DOHH2 (cell line): ENCODE data around the gene CEP152.

Experiments used
- H3F3A ChIP-seq: fragments of 200-600 bp; sonication (generic), shearing (Covaris generic); 2 replicates; pipeline ENCODE4 v1.6.0; 2016; ENCODE audit warnings: antibody characterized with exemption, mild to moderate bottlenecking; ENCODE audit not compliant: control insufficient read depth, insufficient read depth
- H3K27ac ChIP-seq: fragments of 200-600 bp; sonication (generic); 2 replicates; pipeline ENCODE4 v1.5.1; 2014; ENCODE audit warnings: low read depth, mild to moderate bottlenecking, low read length, moderate library complexity
- H3K27me3 ChIP-seq: fragments of 200-600 bp; sonication (generic); 2 replicates; pipeline ENCODE4 v1.6.1; 2014; ENCODE audit warnings: mild to moderate bottlenecking, low read length, mixed read lengths; ENCODE audit not compliant: control insufficient read depth
- H3K36me3 ChIP-seq: fragments of 200-600 bp; sonication (generic); 2 replicates; pipeline ENCODE4 v1.6.1; 2014; ENCODE audit warnings: mild to moderate bottlenecking, low read length, moderate library complexity, mixed read lengths; ENCODE audit not compliant: control insufficient read depth
- H3K4me1 ChIP-seq: fragments of 200-600 bp; sonication (generic); 2 replicates; pipeline ENCODE4 v1.6.1; 2014; ENCODE audit warnings: mild to moderate bottlenecking, low read length, mixed read lengths; ENCODE audit not compliant: control insufficient read depth
- H3K4me2 ChIP-seq: fragments of 200-600 bp; sonication (generic); 2 replicates; pipeline ENCODE4 v1.6.0; 2014; ENCODE audit warnings: mild to moderate bottlenecking, low read length, moderate library complexity
- H3K4me3 ChIP-seq: fragments of 200-600 bp; sonication (generic); 2 replicates; pipeline ENCODE4 v1.5.1; 2014; ENCODE audit warnings: mild to moderate bottlenecking, low read length, mixed read lengths
- H3K79me2 ChIP-seq: fragments of 200-600 bp; sonication (generic); 2 replicates; pipeline ENCODE4 v1.6.1; 2014; ENCODE audit warnings: mild to moderate bottlenecking, low read length, mixed read lengths; ENCODE audit not compliant: control insufficient read depth
- H3K9me2 ChIP-seq: fragments of 200-600 bp; sonication (generic); replicated peaks from 2 replicates; pipeline ENCODE4 v1.6.1; 2014; ENCODE audit warnings: mild to moderate bottlenecking, low read length, mixed read lengths; ENCODE audit not compliant: control insufficient read depth
- H3K9me3 ChIP-seq: fragments of 200-600 bp; sonication (generic); 2 replicates; pipeline ENCODE4 v1.6.1; 2014; ENCODE audit warnings: antibody characterized with exemption, low read length, mixed read lengths; ENCODE audit not compliant: control insufficient read depth, insufficient read depth
- H4K20me1 ChIP-seq: fragments of 200-600 bp; sonication (generic); 2 replicates; pipeline ENCODE4 v1.6.0; 2014; ENCODE audit warnings: low read depth, mild to moderate bottlenecking, antibody characterized with exemption, low read length, moderate library complexity; ENCODE audit not compliant: control insufficient read depth, insufficient read depth
- EZH2phosphoT487 ChIP-seq: fragments of 200-600 bp; sonication (generic); IDR thresholded peaks from 2 replicates; pipeline ENCODE4 v1.6.1; 2017; ENCODE audit warnings: borderline replicate concordance, mild to moderate bottlenecking, antibody characterized with exemption, low read length, moderate library complexity, mixed read lengths
- TF ChIP-seq, protein P1 (sequence below): fragments of 200-600 bp; sonication (generic); IDR thresholded peaks from one replicate; pipeline ENCODE4 v1.5.1; 2014; ENCODE audit warnings: antibody characterized with exemption, mild to moderate bottlenecking, low read depth, low read length; ENCODE audit not compliant: poor library complexity, severe bottlenecking

CEP152 gene

DNA sequence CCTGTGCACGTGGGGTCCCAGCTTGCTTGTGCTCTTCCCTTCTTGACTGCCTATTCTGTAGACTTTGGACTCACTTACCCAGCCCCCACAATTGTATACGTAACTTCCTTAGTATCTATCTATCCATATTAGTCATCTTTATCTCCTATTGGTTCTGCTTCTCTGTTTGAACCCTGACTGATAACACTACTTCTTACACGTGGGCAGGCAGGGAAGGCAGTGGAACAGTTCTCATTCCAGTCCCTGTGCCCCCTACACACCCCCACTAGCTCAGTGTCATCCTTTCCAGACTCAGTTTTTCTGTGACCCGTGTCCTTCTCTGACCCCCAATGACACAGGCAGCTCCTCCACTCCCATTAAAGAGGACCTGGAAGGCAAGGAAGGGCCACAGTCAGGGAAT lies 91.2 kb downstream of the CEP152 start:
- Histone ChIP-seq H3K27me3 (no peaks in the 10 kb centered on the region), H3F3A (no peaks in the 10 kb centered on the region), H3K4me3 (no peak overlapping the region), H3K36me3 (no peaks in the 10 kb centered on the region), H3K9me3 (no peaks in the 10 kb centered on the region), H3K9me2 (no peaks in the 10 kb centered on the region), H3K4me2 (no peak overlapping the region), H3K27ac (no peak overlapping the region), H3K79me2 (no peaks in the 10 kb centered on the region), H3K4me1 (no peaks in the 10 kb centered on the region), H4K20me1 (no peaks in the 10 kb centered on the region)
- TF ChIP-seq, protein P1, sequence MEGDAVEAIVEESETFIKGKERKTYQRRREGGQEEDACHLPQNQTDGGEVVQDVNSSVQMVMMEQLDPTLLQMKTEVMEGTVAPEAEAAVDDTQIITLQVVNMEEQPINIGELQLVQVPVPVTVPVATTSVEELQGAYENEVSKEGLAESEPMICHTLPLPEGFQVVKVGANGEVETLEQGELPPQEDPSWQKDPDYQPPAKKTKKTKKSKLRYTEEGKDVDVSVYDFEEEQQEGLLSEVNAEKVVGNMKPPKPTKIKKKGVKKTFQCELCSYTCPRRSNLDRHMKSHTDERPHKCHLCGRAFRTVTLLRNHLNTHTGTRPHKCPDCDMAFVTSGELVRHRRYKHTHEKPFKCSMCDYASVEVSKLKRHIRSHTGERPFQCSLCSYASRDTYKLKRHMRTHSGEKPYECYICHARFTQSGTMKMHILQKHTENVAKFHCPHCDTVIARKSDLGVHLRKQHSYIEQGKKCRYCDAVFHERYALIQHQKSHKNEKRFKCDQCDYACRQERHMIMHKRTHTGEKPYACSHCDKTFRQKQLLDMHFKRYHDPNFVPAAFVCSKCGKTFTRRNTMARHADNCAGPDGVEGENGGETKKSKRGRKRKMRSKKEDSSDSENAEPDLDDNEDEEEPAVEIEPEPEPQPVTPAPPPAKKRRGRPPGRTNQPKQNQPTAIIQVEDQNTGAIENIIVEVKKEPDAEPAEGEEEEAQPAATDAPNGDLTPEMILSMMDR: no peak

DNA sequence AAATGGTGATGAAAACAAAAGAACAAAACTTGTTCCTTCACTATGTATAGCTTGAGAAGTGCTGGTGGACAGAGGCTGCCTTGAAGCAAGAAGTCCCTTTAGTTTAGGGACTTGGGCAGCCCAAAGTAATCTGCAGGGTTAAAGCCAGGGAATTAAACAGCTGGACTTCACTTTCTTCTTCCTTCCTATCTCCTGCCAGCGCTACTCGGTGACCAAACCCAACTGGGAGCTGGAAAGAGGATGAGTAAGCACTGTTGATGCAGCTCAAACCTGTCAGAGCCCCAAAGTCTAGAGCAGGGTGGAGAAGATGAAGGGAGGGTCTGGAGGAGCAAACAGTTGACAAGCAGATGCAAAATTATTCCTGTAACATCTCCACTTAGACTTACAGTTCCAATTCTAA lies 92.2 kb downstream of the CEP152 start:
- Histone ChIP-seq H3F3A (no peaks in the 10 kb centered on the region), H3K27me3 (no peaks in the 10 kb centered on the region), H3K9me2 (no peaks in the 10 kb centered on the region), H3K4me1 (no peaks in the 10 kb centered on the region), H3K4me2 (no peak overlapping the region), H3K4me3 (no peak overlapping the region), H3K27ac (no peak overlapping the region), H3K79me2 (no peaks in the 10 kb centered on the region), H4K20me1 (no peaks in the 10 kb centered on the region), H3K36me3 (no peaks in the 10 kb centered on the region), H3K9me3 (no peaks in the 10 kb centered on the region)
- TF ChIP-seq, protein P1: no peak
- TF ChIP-seq EZH2phosphoT487: no peak

DNA sequence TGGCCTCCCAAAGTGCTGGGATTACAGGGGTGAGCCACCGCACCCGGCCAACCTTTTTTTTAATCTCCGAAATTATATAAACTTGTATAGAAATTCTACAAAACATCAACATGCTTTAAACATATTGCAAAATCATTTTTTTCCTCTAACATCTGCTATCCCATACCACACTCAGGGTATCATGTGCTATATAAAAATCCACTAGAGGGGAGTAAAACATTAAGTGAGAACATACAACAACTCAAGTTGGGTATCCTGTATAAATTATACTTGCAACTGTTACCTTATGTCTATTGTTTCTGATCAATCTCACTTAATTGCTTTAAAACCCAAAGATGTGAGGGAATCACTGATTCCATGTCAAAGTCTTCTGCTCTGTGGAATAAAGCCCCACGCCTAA lies 93.4 kb downstream of the CEP152 start:
- no peaks in the 10 kb centered on the region for H3K27me3 ChIP-seq
- H3K4me3 ChIP-seq: no peak overlapping the region
- TF ChIP-seq, protein P1: no peak
- TF ChIP-seq EZH2phosphoT487: no peak
- H3K4me1 ChIP-seq: no peaks in the 10 kb centered on the region
- H3K79me2 ChIP-seq: no peaks in the 10 kb centered on the region
- no peaks in the 10 kb centered on the region for H3K9me2 ChIP-seq
- H3K4me2 ChIP-seq: no peak overlapping the region
- H4K20me1 ChIP-seq: no peaks in the 10 kb centered on the region
- H3K36me3 ChIP-seq: no peaks in the 10 kb centered on the region
- no peaks in the 10 kb centered on the region for H3F3A ChIP-seq
- H3K27ac ChIP-seq: no peak overlapping the region
- no peaks in the 10 kb centered on the region for H3K9me3 ChIP-seq

DNA sequence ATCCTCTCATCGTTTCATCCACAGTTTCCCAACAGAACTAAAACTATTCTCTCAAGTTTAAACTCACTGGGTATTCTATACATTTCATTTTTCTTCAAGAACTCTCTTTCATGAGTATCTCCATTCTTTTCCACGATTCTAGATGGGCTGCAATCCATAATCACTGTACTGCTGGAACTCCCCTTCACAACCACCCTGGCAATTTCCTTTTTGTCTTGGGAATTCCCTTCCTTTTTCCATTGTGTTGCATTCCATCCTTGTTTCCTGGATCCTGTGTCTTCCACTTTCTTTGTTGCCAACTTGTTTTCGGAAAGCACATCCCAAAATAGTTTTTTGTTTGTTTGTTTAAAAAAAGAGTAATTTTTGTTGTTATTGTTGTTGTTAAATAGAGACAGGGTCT lies 98.3 kb downstream of the CEP152 start:
- Histone ChIP-seq H3K36me3 (no peaks in the 10 kb centered on the region), H3K27me3 (no peaks in the 10 kb centered on the region), H3K79me2 (no peaks in the 10 kb centered on the region), H3K4me1 (no peaks in the 10 kb centered on the region), H3K9me3 (no peaks in the 10 kb centered on the region), H3K4me2 (no peak overlapping the region), H3K4me3 (no peak overlapping the region), H3K9me2 (no peaks in the 10 kb centered on the region), H3F3A (no peaks in the 10 kb centered on the region), H4K20me1 (no peaks in the 10 kb centered on the region), H3K27ac (no peak overlapping the region)
- TF ChIP-seq, protein P1: no peak
- no peak for TF ChIP-seq EZH2phosphoT487
